IMR-90 (cell line): ENCODE data around the gene NBEA. TPM values are rescaled to one million over a fixed set of nuclear protein-coding genes. Genes with fewer than 3 reads are reported as not detected.

Experiments
- ATAC-seq: fragments of 200-7000 bp; cut with Tn5 transposase; 2 replicates; pipeline ENCODE4 v1.9.1; 2020; ENCODE audit warnings: low read depth, mild to moderate bottlenecking, moderate library complexity
- BruUV-seq: library from RNA; stranded (reverse); fragments of 400-500 nt; replicated peaks from 2 replicates; lab custom pipeline; 2021; lab: Mats Ljungman, UMichigan
- CTCF ChIA-PET: fragments of 300-600 bp; formaldehyde crosslinking; extraction: SDS; loops from one replicate; lab custom pipeline; 2021; ENCODE audit warnings: antibody characterized with exemption; lab: Yijun Ruan, JAX
- POLR2A ChIA-PET: fragments of 300-600 bp; sonication (Branson Sonifier 250); formaldehyde crosslinking; loops from one replicate; lab custom pipeline; 2022; ENCODE audit warnings: antibody characterized with exemption; ENCODE audit not compliant: unreplicated experiment; lab: Charles Lee
- DNase-seq: peaks from one replicate; pipeline ENCODE4 v3.0.0; 2013
- H2AFZ ChIP-seq: replicated peaks from 2 replicates; pipeline ENCODE3; 2013; ENCODE audit warnings: low read length, mild to moderate bottlenecking; ENCODE audit not compliant: poor library complexity
- H2AK5ac ChIP-seq: 2 replicates; pipeline ENCODE4 v1.6.1; 2013; ENCODE audit warnings: low read depth, low read length, inconsistent platforms
- H2AK9ac ChIP-seq: replicated peaks from 2 replicates; pipeline ENCODE3; 2013; ENCODE audit warnings: mild to moderate bottlenecking, low read depth, low read length, moderate library complexity; ENCODE audit not compliant: poor library complexity
- H2BK120ac ChIP-seq: 2 replicates; pipeline ENCODE4 v1.6.1; 2013; ENCODE audit warnings: low read depth, low read length, inconsistent platforms
- H2BK15ac ChIP-seq: 3 replicates; pipeline ENCODE4 v1.6.1; 2013; ENCODE audit warnings: low read depth, low read length, inconsistent platforms
- H2BK20ac ChIP-seq: 2 replicates; pipeline ENCODE4 v1.6.1; 2013; ENCODE audit warnings: low read depth, mild to moderate bottlenecking, inconsistent platforms, low read length, moderate library complexity
- H2BK5ac ChIP-seq: 2 replicates; pipeline ENCODE4 v1.6.1; 2013; ENCODE audit warnings: mild to moderate bottlenecking, low read depth, low read length, inconsistent platforms; ENCODE audit not compliant: poor library complexity, severe bottlenecking
- H3K14ac ChIP-seq: replicated peaks from 2 replicates; pipeline ENCODE4 v1.6.1; 2013; ENCODE audit warnings: low read depth, low read length, inconsistent platforms
- H3K18ac ChIP-seq: 2 replicates; pipeline ENCODE4 v1.6.1; 2013; ENCODE audit warnings: low read depth, low read length, control low read depth
- H3K23ac ChIP-seq: 2 replicates; pipeline ENCODE4 v1.6.1; 2013; ENCODE audit warnings: low read depth, low read length, inconsistent platforms
- H3K27ac ChIP-seq: 2 replicates; pipeline ENCODE4 v1.5.1; 2013; ENCODE audit warnings: mild to moderate bottlenecking, control low read depth, low read length; ENCODE audit not compliant: insufficient read depth
- H3K27me3 ChIP-seq: 2 replicates; pipeline ENCODE4 v1.6.1; 2013; ENCODE audit warnings: low read length; ENCODE audit not compliant: control insufficient read depth, insufficient read depth
- H3K36me3 ChIP-seq: 2 replicates; pipeline ENCODE4 v1.6.1; 2013; ENCODE audit warnings: low read length, mixed read lengths; ENCODE audit not compliant: control insufficient read depth, insufficient read depth
- H3K4ac ChIP-seq: 2 replicates; pipeline ENCODE4 v1.6.1; 2013; ENCODE audit warnings: low read depth, low read length, inconsistent platforms
- H3K4me1 ChIP-seq: 2 replicates; pipeline ENCODE4 v1.6.1; 2013; ENCODE audit warnings: low read length, mixed read lengths; ENCODE audit not compliant: control insufficient read depth, insufficient read depth
- H3K4me2 ChIP-seq: 2 replicates; pipeline ENCODE4 v1.6.1; 2013; ENCODE audit warnings: low read depth, mild to moderate bottlenecking, control low read depth, low read length, moderate library complexity
- H3K4me3 ChIP-seq: 2 replicates; pipeline ENCODE4 v1.5.1; 2013; ENCODE audit warnings: low read depth, mild to moderate bottlenecking, control low read depth, low read length, moderate library complexity; ENCODE audit not compliant: insufficient read depth
- H3K56ac ChIP-seq: 2 replicates; pipeline ENCODE4 v1.6.1; 2013; ENCODE audit warnings: low read length, inconsistent platforms; ENCODE audit not compliant: insufficient read depth; ENCODE audit errors: extremely low read depth
- H3K79me1 ChIP-seq, 2 experiments: 2 replicates each; pipeline ENCODE4 v1.6.1; 2013; ENCODE audit warnings: low read length in 2 of 2, inconsistent platforms in 1 of 2, low read depth in 1 of 2
- H3K9ac ChIP-seq: 2 replicates; pipeline ENCODE4 v1.6.1; 2013; ENCODE audit warnings: low read depth, low read length, control low read depth
- H3K9me1 ChIP-seq: 2 replicates; pipeline ENCODE4 v1.6.1; 2013; ENCODE audit warnings: low read length, inconsistent platforms; ENCODE audit not compliant: insufficient read depth
- H3K9me3 ChIP-seq: 2 replicates; pipeline ENCODE4 v1.6.1; 2013; ENCODE audit warnings: low read length; ENCODE audit not compliant: control insufficient read depth, insufficient read depth
- H4K20me1 ChIP-seq: 2 replicates; pipeline ENCODE4 v1.6.1; 2013; ENCODE audit warnings: low read length, inconsistent platforms; ENCODE audit not compliant: insufficient read depth
- H4K5ac ChIP-seq: 2 replicates; pipeline ENCODE4 v1.6.1; 2013; ENCODE audit warnings: mild to moderate bottlenecking, low read depth, low read length, control low read depth
- H4K8ac ChIP-seq, 2 experiments: 2 replicates each; pipeline ENCODE4 v1.6.1; 2013; ENCODE audit warnings: low read depth in 2 of 2, low read length in 2 of 2, control low read depth in 1 of 2, inconsistent platforms in 1 of 2
- H4K91ac ChIP-seq: 2 replicates; pipeline ENCODE4 v1.6.1; 2013; ENCODE audit warnings: low read depth, low read length, inconsistent platforms; ENCODE audit not compliant: insufficient read depth
- MAFK ChIP-seq: IDR thresholded peaks from 2 replicates; pipeline ENCODE4 v1.6.1; 2012; ENCODE audit warnings: low read depth, low read length, improper control_type of control experiment
- MXI1 ChIP-seq: IDR thresholded peaks from 2 replicates; pipeline ENCODE4 v1.6.1; 2012; ENCODE audit warnings: low read depth, mild to moderate bottlenecking, low read length, moderate library complexity, borderline replicate concordance
- NFE2L2 ChIP-seq: fragments of 150-350 bp; IDR thresholded peaks from 2 replicates; pipeline ENCODE4 v1.6.1; 2016; ENCODE audit warnings: low read depth, mild to moderate bottlenecking, low read length
- RFX5 ChIP-seq: IDR thresholded peaks from 2 replicates; pipeline ENCODE4 v1.8.0; 2012; ENCODE audit warnings: low read depth, mild to moderate bottlenecking, low read length, moderate library complexity
- SMC3 ChIP-seq: fragments of 150-350 bp; IDR thresholded peaks from 2 replicates; pipeline ENCODE4 v1.6.1; 2016; ENCODE audit warnings: low read depth, mild to moderate bottlenecking, antibody characterized with exemption, low read length, moderate library complexity
- WGBS, 2 experiments: methylation state at CpG; one replicate each; pipeline versions ENCODE4 v1.1.5 to v1.1.7; 2013; ENCODE audit warnings: missing lambda C conversion rate in 2 of 2; ENCODE audit not compliant: insufficient read length in 1 of 2; ENCODE audit errors: extremely low coverage in 2 of 2; 5-methylcytosine and 5-hydroxymethylcytosine counted together
- dilution Hi-C: fragments of 300-500 bp; cut with HindIII; formaldehyde crosslinking; loops from one replicate; pipeline ENCODE4 v1.14.3; 2018; ENCODE audit warnings: low sequenced_read_pairs; ENCODE audit not compliant: unreplicated experiment
- in situ Hi-C: fragments of 300-500 bp; cut with MboI; formaldehyde crosslinking; loops from 3 replicates; pipeline ENCODE4 v1.14.3; 2019; ENCODE audit warnings: low sequenced_read_pairs, inconsistent platforms, mixed read lengths
- intact Hi-C: fragments of 100-400 bp; cut with micrococcal nuclease; formaldehyde crosslinking; loops from 2 replicates; pipeline ENCODE4 v1.10.0; 2022
- polyA plus RNA-seq, 3 experiments: library from polyadenylated mRNA; depleted of rRNA; stranded (reverse); fragments of >200 nt; gene quantifications; 2 replicates each; pipeline ENCODE4 v1.2.3, GENCODE V29; 2012; ENCODE audit warnings: low replicate concordance in 1 of 3
- total RNA-seq: library from RNA; depleted of rRNA; stranded (reverse); fragments of >200 nt; gene quantifications from 2 replicates; pipeline ENCODE4 v1.2.3, GENCODE V29; 2012
- TF ChIP-seq, protein P1 (sequence below): fragments of 150-350 bp; IDR thresholded peaks from 2 replicates; pipeline ENCODE4 v1.6.1; 2017; ENCODE audit warnings: mild to moderate bottlenecking, antibody characterized with exemption, low read length, low read depth

Gene NBEA
- total and polyA plus RNA-seq, 2 of the 4 experiments (the other 2 are of a cell fraction), result 0.82 to 2.2 TPM

DNA sequence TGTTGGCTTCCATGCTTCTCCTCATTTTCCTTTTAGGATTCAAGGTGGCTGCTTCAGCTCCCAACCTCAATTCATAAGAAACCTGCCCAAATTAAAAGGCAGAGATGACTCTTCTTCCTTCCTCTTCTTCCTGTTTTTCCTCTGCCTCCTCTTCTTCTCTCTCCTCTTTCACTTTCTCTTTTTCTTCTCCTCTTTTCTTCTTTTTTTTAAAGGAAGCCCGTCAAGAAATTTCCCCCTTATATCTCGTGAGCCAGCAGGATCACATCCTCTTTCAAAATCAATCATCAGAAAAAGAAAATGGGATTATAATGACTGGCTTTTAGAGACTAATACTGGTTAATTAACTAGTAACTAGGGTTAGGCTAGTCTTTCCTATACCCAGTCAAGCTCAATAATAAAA lies 220.3 kb downstream of the NBEA start:
- no peak overlapping the region for H4K91ac ChIP-seq
- no CpG with 5 or more reads among the region's 2 CpGs for WGBS, 2 experiments
- no peak overlapping the region for H3K23ac ChIP-seq
- no peaks in the 10 kb centered on the region for H3K9me3 ChIP-seq
- H3K9me1 ChIP-seq, result no peaks in the 10 kb centered on the region
- H2AK5ac ChIP-seq, result no peak overlapping the region
- no peak overlapping the region for H3K14ac ChIP-seq
- no peak overlapping the region for H2BK120ac ChIP-seq
- H4K5ac ChIP-seq, result no peak overlapping the region
- H2BK15ac ChIP-seq, result no peak overlapping the region
- H3K9ac ChIP-seq, result no peak overlapping the region
- H3K4me2 ChIP-seq, result no peak overlapping the region
- no peak overlapping the region for H2AFZ ChIP-seq
- H3K27me3 ChIP-seq, result no peaks in the 10 kb centered on the region
- no peak overlapping the region for H3K27ac ChIP-seq
- no peaks in the 10 kb centered on the region for H3K79me1 ChIP-seq
- in situ Hi-C loops (loop anchor here (25.0 kb wide), 1 partner anchor 1600 kb away; no protein-coding TSS in a partner anchor), intact Hi-C loops (loop anchor here (10.0 kb wide), 1 partner anchor 1608 kb away; no protein-coding TSS in a partner anchor), dilution Hi-C loops (no loop called here)
- H2BK5ac ChIP-seq, result no peak overlapping the region
- no TSS peak for BruUV-seq
- H3K4me1 ChIP-seq, result no peaks in the 10 kb centered on the region
- no peak overlapping the region for H2BK20ac ChIP-seq
- H3K18ac ChIP-seq, result no peak overlapping the region
- ChIA-PET CTCF (interaction anchor here (0.7 to 1.0 kb wide), 2 partner anchors 656 to 1232 kb away, joined by 3 to 4 read pairs; no protein-coding TSS in a partner anchor), POLR2A (no interaction called here)
- no peaks in the 10 kb centered on the region for H3K36me3 ChIP-seq
- no peak for DNase-seq
- no peak overlapping the region for H3K4ac ChIP-seq
- H4K20me1 ChIP-seq, result no peaks in the 10 kb centered on the region
- H3K4me3 ChIP-seq, result no peak overlapping the region
- TF ChIP-seq RFX5, result no peak
- TF ChIP-seq MAFK, result no peak
- TF ChIP-seq MXI1, result no peak
- TF ChIP-seq NFE2L2, result no peak
- no peak for TF ChIP-seq SMC3
- TF ChIP-seq, protein P1, sequence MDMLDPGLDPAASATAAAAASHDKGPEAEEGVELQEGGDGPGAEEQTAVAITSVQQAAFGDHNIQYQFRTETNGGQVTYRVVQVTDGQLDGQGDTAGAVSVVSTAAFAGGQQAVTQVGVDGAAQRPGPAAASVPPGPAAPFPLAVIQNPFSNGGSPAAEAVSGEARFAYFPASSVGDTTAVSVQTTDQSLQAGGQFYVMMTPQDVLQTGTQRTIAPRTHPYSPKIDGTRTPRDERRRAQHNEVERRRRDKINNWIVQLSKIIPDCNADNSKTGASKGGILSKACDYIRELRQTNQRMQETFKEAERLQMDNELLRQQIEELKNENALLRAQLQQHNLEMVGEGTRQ, result no peak
- no peak for ATAC-seq
- no peak overlapping the region for H3K56ac ChIP-seq
- H4K8ac ChIP-seq, result no peak overlapping the region
- no peak overlapping the region for H2AK9ac ChIP-seq
